ENCODE data around the gene AMIGO2.

The AMIGO2 gene

GRCh38 chr12:47097276-47097896 lies 17.6 kb upstream of the AMIGO2 start:
- ATAC-seq = no peak

- no peak for ATAC-seq
Measured at GRCh38 chr12:47095446-47096236, 15.9 kb upstream of the AMIGO2 start.

- ATAC-seq = no peak
Measured at GRCh38 chr12:47094804-47095203, 15.0 kb upstream of the AMIGO2 start.

DNA sequence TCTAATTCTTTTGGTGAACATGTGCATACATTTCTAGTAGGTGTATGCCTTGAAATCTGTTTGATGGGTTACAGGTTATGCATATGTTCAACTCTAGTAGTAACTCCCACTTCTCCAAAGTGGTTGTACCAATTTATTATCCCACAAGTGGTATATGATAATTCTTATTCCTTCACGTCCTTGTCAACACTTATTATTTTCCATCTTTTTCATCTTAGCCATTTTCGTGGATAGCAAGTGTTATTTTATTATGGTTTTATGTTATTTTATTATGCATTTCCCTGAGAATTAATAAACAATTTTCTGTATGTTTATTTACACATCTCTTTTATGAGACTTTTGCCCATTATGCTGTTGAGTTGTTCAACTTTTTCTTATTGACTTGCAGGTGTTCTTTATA lies 11.2 kb upstream of the AMIGO2 start:
- ATAC-seq = no peak

DNA sequence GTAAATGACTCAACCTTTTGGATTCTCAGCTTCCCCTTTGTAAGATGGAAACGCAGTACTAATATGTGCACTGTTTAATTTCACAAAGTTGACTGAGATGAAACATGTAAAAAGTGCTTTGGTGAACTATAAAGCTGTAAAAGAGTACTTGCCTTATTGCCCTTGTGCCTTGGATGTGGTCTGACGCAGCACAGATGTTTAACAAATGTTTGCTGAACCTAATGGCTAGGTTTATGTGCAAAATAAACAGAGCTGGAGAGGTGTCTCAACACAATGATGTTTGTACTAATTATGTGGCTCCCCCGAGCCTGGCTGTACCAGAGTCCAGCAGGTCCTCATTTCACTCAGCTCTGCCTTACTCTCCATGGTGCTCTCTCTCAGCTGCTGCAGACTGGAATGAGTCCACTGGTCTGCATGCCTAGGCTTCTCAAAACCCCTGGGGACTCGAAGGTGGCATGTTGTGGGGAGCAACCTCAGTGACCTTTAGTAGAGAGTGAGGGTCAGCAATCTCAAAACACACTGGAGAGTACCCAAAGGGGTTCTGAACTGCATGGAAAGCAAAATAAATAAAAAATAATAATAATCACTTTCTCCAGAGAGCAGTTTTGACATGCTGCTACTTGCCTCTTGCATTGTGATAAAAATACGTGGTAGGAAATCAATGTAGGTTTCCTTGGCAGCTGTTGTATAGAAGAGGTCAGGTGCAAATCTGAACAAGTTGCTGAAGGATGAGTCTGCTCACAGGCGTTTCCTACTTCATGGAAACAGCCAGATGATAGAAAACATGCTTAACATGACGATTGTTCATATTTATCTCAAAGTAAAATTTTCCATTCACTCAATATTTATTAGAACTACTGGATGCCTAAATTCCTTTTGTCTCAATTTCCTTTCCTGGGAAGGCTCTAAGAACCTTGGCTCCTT lies 8.5 kb upstream of the AMIGO2 start:
- no peak for ATAC-seq

DNA sequence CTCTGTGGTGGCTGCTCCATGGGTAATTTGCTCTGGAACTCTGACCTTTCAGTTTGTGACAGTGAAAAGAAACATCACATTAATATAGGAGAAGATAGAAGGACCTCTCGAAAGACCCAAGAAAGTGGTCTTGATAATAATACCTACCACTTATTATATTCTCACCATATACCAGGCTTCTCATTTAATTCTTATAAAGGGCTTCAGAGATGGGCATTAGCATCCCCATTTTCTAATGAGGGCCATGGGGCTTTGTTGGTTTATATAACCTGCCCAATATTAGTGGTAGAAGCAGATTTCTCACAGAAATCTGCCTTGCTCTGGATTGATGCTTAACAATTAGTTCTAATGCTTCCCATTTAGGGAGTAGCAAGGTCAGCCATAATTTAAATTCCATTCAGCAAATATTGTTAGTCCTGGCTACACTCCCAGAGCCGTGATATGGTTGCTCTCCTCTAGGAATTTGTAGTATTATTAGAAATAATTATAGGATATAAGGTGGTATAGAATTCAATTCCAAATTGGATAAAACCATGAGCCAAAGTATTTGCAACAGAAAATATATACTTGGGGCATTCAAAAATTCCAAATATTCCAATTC lies 7.4 kb upstream of the AMIGO2 start:
- no peak for ATAC-seq

DNA sequence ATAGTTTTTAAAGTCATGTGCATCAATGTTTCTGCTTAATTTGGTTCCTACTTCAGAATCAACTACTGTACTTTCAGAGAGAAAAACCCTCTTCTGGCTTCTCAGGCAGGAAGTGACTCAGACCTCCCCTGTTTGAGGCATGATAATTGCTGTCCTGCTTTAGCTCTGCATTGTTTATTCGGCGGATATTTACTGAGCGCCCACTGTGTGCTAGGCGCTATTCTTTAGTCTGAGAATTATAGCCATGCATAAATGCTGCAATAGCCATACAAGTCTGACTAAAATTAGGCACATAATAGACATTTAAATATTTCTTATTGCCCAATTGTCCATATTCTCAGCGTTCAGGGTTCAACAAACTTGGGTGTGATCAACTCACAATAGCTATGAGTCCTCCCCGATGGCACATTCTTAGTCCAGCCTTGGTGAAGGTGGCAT lies 6.1 kb upstream of the AMIGO2 start:
- peak; percentile 79 for ATAC-seq

- peak; percentile 23 to 40 for ATAC-seq
Measured at GRCh38 chr12:47084172-47084571, 4.4 kb upstream of the AMIGO2 start.

GRCh38 chr12:47082796-47083621 lies 3.2 kb upstream of the AMIGO2 start:
- ATAC-seq = no peak

DNA sequence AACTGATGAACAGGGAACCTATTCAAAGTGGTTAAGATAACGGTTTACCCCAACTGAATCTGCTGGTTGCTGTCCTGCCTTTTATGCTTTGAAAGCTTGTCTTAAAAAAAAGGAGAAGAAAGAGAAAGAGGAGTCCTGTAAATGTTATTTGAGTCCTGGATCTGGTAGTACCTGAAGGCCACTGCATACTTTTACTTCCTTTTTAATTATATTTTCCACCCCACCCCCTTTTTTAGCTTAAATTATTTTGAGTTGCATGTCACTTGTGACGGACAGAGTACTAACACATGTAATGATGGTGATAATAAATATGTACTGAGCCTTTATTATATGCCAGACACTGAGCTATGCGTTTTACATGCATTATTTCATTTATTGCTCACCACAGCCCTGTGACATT lies 2.5 kb upstream of the AMIGO2 start:
- ATAC-seq = no peak

DNA sequence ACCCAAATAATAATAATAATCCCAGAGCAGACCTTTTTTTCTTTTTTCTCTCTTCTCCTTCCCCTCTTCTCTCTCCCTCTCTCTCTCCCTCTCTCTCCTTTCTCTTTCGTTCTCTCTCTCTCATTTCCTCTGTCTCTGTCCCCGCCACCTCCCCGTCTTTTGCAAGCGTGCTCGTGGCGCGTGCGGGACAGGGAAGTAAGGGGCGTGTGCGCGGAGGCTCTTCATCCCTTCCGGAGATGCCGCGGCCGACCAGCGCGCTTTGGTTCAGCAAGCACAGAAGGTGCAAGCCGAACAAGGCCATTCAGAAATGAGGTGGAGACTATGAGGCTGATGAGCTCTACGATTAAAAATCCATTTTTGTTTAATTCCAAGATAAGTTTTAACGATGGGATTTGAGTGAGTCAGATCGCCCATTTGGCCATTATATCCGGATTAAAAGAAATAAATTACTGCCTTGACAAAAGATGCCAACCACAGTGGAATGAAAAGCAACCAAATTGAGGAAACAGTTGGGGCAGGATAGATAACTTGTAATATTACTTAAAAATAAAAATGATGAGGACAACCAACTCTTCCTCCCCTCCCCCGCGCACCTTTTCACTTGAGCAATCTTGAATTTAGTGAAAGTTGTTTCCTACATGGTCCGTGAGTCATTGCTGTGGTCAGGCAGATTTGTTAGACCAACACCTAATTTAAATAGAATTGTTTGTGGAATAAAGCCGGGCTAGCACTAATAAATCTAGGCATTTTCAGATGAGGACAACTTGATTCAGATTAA lies 1.2 kb upstream of the AMIGO2 start:
- peak; percentile 30 to 36 for ATAC-seq

DNA sequence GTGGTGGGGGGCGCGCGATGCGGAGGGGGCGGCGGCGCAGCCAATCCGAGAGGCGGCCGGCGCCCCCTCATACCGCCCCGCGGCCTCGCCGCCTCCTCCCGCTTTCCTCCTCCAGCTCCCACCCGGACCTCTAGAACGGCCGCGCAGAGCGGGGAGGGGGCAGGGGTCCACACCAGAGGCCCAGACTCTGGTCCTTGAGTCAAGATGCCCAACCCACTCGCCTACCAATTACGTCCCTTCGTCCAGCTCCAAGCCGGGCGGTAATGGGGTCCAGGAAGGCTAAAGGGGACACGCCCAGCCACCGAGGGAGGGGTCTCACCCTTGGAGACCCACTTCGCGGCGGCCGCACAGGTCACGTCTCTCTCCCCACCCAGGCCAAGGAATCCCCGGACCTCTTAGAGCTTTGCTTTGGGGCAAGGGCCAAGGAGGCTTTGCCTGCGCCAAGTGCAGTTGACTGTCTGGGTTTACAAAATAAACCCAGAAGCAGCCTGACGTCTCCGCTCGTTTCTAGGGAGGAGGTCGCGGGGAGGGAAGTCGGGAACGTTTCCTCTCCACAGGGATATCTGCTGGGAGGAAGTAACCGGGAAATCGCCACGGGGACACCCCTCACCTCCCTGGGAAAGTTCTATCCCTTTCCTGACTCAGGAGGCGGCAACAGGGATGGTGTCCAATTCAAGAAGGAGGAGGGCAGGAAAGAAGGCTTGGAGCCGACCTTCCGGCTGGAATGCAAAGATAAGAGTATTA lies 394 bp upstream of the AMIGO2 start:
- ATAC-seq = peak; percentile 18 to 28

GRCh38 chr12:47078733-47079467 lies 859 bp downstream of the AMIGO2 start:
- peak; percentile 31 to 45 for ATAC-seq

DNA sequence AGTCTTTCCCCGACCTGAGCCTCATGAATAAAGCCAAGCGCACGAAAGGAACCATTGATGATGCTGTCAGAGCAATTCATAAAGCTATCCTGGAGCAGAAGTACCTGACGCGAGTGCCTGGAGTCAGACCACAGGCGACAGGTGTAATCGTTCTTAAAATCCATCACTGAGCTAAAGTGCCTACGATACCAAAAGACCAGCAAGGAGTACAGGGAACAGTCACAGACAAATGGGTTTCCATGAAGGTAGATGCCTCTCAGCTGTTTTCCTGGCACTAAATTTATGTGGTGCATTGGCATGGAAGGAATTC lies 1.7 kb downstream of the AMIGO2 start:
- no peak for ATAC-seq

DNA sequence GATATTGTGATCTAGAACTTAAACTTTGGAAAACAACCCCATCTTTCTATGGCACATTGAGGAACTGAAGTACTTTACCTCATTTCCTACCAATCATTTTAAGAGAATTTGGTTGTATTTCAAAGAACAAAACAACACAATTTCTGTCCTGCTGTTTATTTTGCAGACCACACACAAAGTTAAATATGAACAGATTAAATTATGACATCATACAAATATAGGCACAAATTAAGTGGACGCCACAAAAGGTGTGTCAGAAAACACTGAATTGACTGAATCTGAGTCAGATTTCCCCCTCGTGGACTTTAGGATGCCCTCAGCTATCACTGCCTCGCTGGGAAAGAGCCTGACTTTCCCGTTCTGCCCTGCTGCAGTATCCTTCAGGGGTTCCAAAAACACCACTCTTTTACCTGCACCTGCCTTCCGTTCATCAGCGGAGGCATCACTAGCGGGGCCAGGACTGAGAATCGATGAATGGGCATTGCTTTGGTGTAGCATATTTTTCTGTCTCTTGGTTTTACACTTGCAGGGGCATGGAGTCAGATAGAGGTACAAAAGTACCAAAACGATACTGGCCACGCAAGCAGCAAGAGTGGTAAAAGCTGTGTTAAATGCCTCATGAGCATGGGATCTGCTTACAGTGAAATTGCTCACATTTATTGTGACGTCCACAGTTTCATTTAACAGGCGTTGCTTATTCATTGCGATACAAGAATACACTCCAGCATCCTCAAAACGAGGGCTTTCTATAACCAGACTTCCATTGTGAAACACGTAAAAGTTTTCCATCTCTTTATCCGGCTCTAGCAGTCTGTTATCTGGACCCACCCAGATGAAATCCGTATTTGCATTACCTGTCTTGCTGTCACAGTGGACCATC lies 2.3 kb downstream of the AMIGO2 start:
- ATAC-seq = no peak

DNA sequence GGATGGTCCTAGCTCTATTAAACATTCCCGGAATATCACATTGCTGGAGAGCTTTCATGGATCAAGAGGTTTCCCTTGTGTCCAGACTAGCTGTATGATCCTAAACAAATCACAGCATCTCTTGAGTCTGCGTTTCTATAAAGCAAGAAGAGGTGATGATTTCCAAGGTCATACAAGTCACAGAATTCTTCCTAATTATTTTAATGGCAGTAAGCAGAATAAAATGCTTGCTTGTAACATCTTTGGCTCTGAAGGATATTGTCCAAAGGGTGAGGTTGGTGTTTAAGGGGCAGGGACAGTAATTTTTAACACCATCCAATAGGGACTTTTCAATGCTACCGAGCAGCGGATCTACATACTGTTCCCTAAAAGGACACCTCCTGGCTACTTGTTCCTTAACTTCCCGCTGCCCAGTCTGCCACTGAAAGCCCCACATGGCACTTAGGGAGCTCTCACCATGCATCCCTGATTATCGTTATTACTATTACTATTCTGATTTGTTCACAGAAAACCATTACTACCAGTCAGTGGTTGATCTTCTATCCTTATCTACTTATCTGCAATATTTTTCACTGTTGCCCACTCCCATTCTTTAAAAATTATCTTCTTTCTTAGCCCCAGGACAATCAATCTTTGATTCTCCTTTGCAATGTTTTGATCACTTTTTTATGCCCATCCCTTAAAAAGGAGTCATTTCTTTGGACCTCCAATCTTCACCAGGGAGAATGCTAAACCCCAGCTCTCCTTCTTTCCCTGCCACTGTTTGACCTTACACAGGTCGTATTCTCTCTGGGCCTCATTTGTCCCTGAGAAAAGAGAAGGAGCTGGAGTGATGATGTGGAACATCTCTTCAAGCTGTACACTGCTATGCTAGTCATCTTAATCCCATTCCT lies 4.3 kb downstream of the AMIGO2 start:
- no peak for ATAC-seq

DNA sequence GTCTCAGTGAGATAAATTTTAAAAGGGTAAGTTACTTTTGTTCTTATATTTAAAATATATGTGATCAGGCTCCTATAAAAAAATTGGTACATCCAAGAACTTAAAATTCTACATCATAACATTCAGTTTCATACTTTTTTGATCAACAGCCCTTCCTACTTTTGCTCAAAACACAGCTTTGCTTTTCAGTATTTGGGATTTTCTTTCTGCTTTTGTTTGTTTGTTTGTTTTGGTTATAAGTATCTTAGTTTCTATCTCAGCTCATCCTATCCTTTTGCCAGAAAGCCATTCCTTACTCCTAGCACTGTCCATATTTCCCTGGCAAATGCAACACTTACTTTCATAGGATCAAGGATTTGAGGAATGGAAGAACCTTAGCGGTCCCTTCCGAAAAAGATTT lies 5.0 kb downstream of the AMIGO2 start:
- no peak for ATAC-seq

DNA sequence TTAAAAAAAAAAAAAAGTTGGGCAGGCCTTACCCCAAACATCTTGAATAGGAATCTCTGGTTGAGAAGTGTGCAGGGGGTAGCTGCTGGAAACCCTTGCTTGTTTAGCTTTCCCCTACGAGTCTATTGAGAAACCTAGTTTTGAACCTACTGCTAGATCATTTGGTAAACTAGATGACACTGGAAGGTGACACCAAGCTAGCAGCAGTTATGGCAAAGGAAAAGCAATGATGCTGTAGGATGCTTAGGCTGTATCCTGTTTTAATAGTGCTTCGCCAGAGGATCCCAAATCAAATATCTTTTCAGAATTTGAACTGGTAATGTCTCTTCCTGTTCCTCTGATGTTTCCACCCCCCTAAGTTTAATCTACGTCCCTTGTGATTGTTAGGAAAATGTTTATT lies 5.8 kb downstream of the AMIGO2 start:
- no peak for ATAC-seq
